Stomach smooth muscle (tissue), 2 donors: ENCODE measurements around the gene SFTPA1.
"Not testable (repeated sequence)": the region's sequence is repeated elsewhere in the genome, so short reads cannot be mapped to it uniquely, and the experiment has no call there.

Experiments used
- H3K27ac ChIP-seq: one replicate; pipeline ENCODE4 v1.7.0; 2013; ENCODE audit warnings: mild to moderate bottlenecking, low read length, inconsistent platforms
- H3K27me3 ChIP-seq, 2 donors: one replicate each; pipeline ENCODE4 v1.7.0; 2013; ENCODE audit warnings: low read length in 2 of 2; ENCODE audit not compliant: insufficient read depth in 2 of 2, control insufficient read depth in 1 of 2
- H3K36me3 ChIP-seq, 2 donors: one replicate each; pipeline ENCODE4 v1.7.0; 2013; ENCODE audit warnings: low read length in 2 of 2; ENCODE audit not compliant: control insufficient read depth in 2 of 2, insufficient read depth in 2 of 2
- H3K4me1 ChIP-seq: one replicate; pipeline ENCODE4 v1.7.0; 2013; ENCODE audit warnings: low read length; ENCODE audit not compliant: control insufficient read depth, insufficient read depth
- H3K4me3 ChIP-seq, 2 donors: one replicate each; pipeline ENCODE4 v1.7.0; 2013; ENCODE audit warnings: low read length in 2 of 2
- H3K9ac ChIP-seq, 2 donors: one replicate each; pipeline ENCODE4 v1.7.0; 2013; ENCODE audit warnings: low read length in 2 of 2, mild to moderate bottlenecking in 1 of 2
- H3K9me3 ChIP-seq, 2 donors: one replicate each; pipeline ENCODE4 v1.7.0; 2013; ENCODE audit warnings: low read length in 2 of 2; ENCODE audit not compliant: control insufficient read depth in 2 of 2
- donor health status: healthy.
- donor health status: Pancreatic carcinoma.

Gene SFTPA1

GRCh38 chr10:79611193-79611976, 646 bp downstream of the SFTPA1 start:
- not testable (repeated sequence) for H3K4me3 ChIP-seq, H3K36me3 ChIP-seq, H3K27ac ChIP-seq, H3K4me1 ChIP-seq, H3K27me3 ChIP-seq, H3K9me3 ChIP-seq, H3K9ac ChIP-seq

GRCh38 chr10:79615577-79615976, 4.8 kb downstream of the SFTPA1 start:
- H3K36me3 ChIP-seq, result no peaks in the 10 kb centered on the region
- H3K4me3 ChIP-seq, result no peak overlapping the region
- H3K9me3 ChIP-seq, result no peaks in the 10 kb centered on the region
- no peak overlapping the region for H3K27ac ChIP-seq
- H3K9ac ChIP-seq, result no peak overlapping the region
- H3K4me1 ChIP-seq, result no peaks in the 10 kb centered on the region
- H3K27me3 ChIP-seq, result no peaks in the 10 kb centered on the region

GRCh38 chr10:79616164-79616563, 5.4 kb downstream of the SFTPA1 start:
- Histone ChIP-seq H3K27me3 (no peaks in the 10 kb centered on the region), H3K4me3 (no peak overlapping the region), H3K4me1 (no peaks in the 10 kb centered on the region), H3K27ac (no peak overlapping the region), H3K9ac (no peak overlapping the region), H3K9me3 (no peaks in the 10 kb centered on the region), H3K36me3 (no peaks in the 10 kb centered on the region)

GRCh38 chr10:79623663-79624062, 12.9 kb downstream of the SFTPA1 start:
- not testable (repeated sequence) for H3K4me1 ChIP-seq, H3K4me3 ChIP-seq, H3K27me3 ChIP-seq, H3K9me3 ChIP-seq, H3K36me3 ChIP-seq, H3K27ac ChIP-seq, H3K9ac ChIP-seq

GRCh38 chr10:79627075-79627474, 16.3 kb downstream of the SFTPA1 start:
- Histone ChIP-seq H3K27me3 (no peaks in the 10 kb centered on the region), H3K27ac (no peak overlapping the region), H3K9me3 (peaks cover 0 to 2% of the 10 kb centered on the region in 2 donors), H3K4me1 (no peaks in the 10 kb centered on the region), H3K4me3 (no peak overlapping the region), H3K9ac (no peak overlapping the region), H3K36me3 (no peaks in the 10 kb centered on the region)

- H3K9me3 ChIP-seq, result peaks cover 0 to 2% of the 10 kb centered on the region in 2 donors
- H3K36me3 ChIP-seq, result no peaks in the 10 kb centered on the region
- no peaks in the 10 kb centered on the region for H3K4me1 ChIP-seq
- H3K27ac ChIP-seq, result no peak overlapping the region
- H3K27me3 ChIP-seq, result no peaks in the 10 kb centered on the region
- H3K9ac ChIP-seq, result no peak overlapping the region
- H3K4me3 ChIP-seq, result no peak overlapping the region
Measured at GRCh38 chr10:79628083-79628482, 17.3 kb downstream of the SFTPA1 start.

- no peaks in the 10 kb centered on the region for H3K36me3 ChIP-seq
- peaks cover 0 to 2% of the 10 kb centered on the region in 2 donors for H3K9me3 ChIP-seq
- H3K27me3 ChIP-seq, result no peaks in the 10 kb centered on the region
- H3K4me3 ChIP-seq, result no peak overlapping the region
- no peak overlapping the region for H3K9ac ChIP-seq
- no peak overlapping the region for H3K27ac ChIP-seq
- no peaks in the 10 kb centered on the region for H3K4me1 ChIP-seq
Measured at GRCh38 chr10:79628988-79629954, 18.5 kb downstream of the SFTPA1 start.

GRCh38 chr10:79629955-79630327, 19.2 kb downstream of the SFTPA1 start:
- H3K27me3 ChIP-seq, result no peaks in the 10 kb centered on the region
- H3K4me1 ChIP-seq, result no peaks in the 10 kb centered on the region
- H3K9ac ChIP-seq, result no peak overlapping the region

GRCh38 chr10:79636654-79637199, 26.0 kb downstream of the SFTPA1 start:
- H3K36me3 ChIP-seq, H3K4me1 ChIP-seq, H3K9me3 ChIP-seq, H3K27ac ChIP-seq, H3K4me3 ChIP-seq, H3K9ac ChIP-seq, H3K27me3 ChIP-seq: not testable (repeated sequence)

More at GRCh38 chr10:79629955-79630327, 19.2 kb downstream of the SFTPA1 start:
- no peaks in the 10 kb centered on the region for H3K36me3 ChIP-seq
- H3K9me3 ChIP-seq, result peaks cover 0 to 2% of the 10 kb centered on the region in 2 donors
- H3K27ac ChIP-seq, result no peak overlapping the region
- no peak overlapping the region for H3K4me3 ChIP-seq

- H3K36me3 ChIP-seq, result no peaks in the 10 kb centered on the region
- H3K9ac ChIP-seq, result no peak overlapping the region
- no peak overlapping the region for H3K4me3 ChIP-seq
- H3K27ac ChIP-seq, result no peak overlapping the region
- H3K27me3 ChIP-seq, result no peaks in the 10 kb centered on the region
- no peaks in the 10 kb centered on the region for H3K4me1 ChIP-seq
- H3K9me3 ChIP-seq, result no peaks in the 10 kb centered on the region
Measured at GRCh38 chr10:79638318-79638717, 27.6 kb downstream of the SFTPA1 start.
